IPS-11a (cell line): ENCODE measurements around the gene PRSS2.
"Not testable (repeated sequence)": the region's sequence is repeated elsewhere in the genome, so short reads cannot be mapped to it uniquely, and the experiment has no call there.

Experiments
- H3K4me3 ChIP-seq: one replicate; pipeline ENCODE4 v1.5.1; 2013; ENCODE audit warnings: low read depth, low read length, control low read depth

Gene PRSS2

DNA sequence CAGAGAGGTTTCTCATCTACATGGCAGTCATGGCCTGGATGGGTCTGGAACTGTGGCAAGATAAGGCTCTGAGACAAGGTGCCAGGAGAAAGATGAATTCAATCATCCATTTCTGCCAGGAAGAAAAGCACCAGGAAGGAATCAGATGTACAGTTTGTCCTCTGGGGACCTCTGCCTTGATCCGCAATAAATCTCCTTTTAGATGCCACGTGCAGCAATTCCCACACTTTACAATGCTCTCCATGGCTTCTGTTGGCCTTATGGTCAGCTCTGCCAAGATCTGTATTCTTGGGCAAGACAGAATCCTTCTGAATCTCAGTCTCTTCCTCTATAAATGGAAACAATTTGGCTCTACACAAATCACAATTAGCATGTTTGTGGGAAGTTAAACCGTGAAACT is 12.5 kb upstream of the PRSS2 start:
- H3K4me3 ChIP-seq: not testable (repeated sequence)

DNA sequence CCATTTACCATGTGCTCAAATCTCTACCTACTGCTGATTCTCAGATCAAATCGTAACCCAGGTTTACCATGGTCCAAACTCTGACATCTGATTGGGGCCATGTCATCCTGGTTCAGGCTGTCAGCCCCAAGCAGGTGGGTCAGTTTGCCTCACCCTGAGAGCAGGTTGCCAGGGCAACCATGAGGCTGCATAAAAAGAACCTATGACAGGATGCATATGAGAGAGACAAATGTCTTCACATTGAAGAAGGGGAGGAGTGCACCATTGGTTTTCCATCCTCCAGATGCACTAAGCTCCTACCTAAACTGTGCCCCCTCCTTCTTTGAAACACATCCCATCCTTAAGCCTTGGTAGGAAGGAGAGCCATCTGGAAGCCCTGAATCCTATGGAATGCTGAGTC is 11.3 kb upstream of the PRSS2 start:
- H3K4me3 ChIP-seq: no peak overlapping the region

DNA sequence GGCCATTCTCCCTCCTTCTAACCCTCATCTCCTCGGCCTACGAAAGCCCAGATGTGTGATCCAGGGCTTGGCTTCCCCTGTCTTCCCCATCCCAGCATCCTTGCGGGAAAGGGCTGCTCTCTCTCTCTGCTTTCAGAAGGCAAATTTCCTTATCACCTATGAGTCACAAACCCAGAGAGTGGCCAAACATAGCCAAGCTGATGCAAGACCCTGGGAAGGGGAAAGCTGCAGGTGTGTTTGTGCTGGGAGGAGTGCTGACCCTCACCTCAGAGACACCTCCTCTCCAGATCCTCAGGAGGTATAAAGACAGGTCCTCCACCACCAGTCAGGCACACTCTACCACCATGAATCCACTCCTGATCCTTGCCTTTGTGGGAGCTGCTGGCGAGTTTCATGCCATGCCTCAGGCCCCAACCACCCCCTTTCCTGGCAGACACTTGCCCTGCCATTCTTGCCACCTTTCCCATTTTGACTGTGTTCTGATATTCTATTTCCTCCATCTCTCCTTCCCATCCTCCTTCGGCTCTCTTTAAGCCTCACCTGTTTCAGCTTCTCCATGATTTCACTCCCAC is 10.6 kb upstream of the PRSS2 start:
- no peak overlapping the region for H3K4me3 ChIP-seq

DNA sequence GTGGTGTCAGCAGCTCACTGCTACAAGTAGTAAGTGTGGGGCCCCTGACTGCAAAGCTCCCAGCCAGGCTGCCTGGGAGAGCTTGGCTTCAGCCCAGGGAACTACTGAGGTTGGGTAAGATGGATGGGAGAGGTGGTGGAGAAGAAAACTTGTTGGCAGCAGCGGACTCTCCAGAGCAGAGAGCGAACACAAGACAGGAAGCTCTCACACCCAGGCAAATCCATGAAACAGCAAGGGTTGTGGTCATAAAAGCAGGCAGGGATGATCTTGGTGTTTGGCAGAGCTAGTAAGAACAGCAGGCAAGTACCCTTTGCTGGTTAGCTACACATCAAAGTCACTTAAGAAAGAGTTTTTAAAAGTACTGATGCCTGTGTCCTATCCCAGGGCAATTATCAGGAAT is 9.2 kb upstream of the PRSS2 start:
- H3K4me3 ChIP-seq: not testable (repeated sequence)

DNA sequence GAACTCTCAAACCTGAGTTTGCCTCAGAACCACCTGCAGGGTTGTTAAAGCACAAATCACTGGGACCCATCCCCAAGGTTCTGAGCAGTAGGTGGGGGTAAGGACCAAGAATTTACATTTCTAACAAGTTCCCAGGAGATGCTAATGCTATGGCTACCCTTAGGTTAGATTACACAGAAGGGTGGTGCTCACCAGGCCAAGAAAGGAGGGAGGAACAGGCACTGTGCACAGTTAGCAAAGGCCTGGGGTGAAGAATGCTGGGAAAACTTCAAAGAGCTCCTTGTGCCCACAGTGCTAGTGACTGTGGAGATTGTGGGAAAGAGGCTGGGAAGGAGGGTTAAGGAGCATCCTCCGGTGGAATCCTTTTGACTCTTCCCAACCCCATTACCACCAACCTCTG is 8.7 kb upstream of the PRSS2 start:
- no peak overlapping the region for H3K4me3 ChIP-seq

DNA sequence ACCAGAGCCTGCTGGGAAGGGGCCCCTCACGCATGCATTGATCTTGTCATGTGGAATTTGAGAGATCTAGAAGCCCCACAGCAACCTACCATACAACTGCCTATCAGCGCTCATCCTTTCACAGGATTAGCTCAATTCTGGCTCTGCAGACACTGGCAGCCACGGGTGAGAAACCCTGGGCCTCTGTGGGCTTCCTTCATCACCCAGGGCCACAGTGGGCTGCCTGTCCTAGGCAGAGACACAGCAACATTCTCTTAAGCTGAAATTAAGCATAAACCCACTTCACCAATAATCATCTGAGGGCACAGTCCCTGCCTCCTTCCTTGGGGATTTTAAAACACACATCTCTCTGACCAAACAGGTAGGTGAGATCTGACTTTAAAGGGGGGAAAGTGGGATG is 3.3 kb upstream of the PRSS2 start:
- no peak overlapping the region for H3K4me3 ChIP-seq

DNA sequence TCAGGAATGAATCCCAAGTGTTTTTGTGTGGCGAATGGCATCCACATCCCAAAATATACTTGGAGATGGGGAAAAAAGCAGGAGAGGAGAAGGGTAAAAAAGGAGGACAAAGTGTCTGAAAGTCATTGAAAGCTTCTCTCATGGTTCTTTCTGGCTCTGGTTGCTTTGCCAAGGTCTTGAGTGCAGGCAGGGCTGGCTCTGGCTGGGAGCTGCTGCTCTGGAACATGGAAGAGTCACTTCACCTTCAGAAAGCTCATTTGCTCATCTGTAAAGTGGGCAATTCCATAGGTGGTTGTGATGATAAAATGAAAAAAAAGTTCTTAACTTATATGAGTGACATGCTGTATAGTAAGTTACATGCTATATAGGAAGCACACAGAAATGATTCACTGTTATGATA is 2.9 kb upstream of the PRSS2 start:
- H3K4me3 ChIP-seq: no peak overlapping the region

DNA sequence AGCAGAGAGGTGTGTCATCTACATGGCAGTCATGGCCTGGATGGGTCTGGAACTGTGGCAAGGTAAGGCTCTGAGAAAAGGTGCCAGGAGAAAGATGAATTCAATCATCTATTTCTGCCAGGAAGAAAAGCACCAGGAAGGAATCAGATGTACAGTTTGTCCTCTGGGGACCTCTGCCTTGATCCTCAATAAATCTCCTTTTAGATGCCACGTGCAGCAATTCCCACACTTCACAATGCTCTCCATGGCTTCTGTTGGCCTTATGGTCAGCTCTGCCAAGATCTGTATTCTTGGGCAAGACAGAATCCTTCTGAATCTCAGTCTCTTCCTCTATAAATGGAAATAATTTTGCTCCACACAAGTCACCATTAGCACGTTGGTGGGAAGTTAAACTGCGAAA is 1.9 kb upstream of the PRSS2 start:
- not testable (repeated sequence) for H3K4me3 ChIP-seq

DNA sequence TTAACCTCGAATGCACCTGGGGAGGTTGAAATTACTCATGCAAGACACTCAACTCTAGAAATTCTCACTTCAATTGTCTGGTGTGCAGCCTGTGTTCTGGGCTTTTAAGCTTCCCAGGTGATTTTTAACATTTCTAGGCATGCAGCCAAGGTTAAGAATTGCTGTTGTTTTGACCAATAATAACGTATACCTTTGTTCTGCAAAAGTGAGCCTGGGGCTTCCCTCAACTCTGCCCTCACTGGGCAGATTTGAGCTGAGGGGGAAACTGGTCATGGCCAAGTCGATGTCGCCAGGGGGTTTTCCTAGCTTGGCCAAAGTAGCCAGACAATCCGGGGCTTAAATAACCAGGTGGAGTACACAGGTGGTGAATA is 568 bp downstream of the PRSS2 start:
- H3K4me3 ChIP-seq: no peak overlapping the region

DNA sequence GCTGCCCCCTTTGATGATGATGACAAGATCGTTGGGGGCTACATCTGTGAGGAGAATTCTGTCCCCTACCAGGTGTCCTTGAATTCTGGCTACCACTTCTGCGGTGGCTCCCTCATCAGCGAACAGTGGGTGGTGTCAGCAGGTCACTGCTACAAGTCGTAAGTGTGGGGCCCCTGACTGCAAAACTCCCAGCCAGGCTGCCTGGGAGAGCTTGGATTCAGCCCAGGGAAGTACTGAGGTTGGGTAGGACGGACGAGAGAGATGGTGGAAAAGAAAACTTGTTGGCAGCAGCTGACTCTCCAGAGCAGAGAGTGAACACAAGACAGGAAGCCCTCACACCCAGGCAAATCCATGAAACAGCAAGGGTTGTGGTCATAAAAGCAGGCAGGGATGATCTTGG is 1.3 kb downstream of the PRSS2 start:
- H3K4me3 ChIP-seq: no peak overlapping the region

DNA sequence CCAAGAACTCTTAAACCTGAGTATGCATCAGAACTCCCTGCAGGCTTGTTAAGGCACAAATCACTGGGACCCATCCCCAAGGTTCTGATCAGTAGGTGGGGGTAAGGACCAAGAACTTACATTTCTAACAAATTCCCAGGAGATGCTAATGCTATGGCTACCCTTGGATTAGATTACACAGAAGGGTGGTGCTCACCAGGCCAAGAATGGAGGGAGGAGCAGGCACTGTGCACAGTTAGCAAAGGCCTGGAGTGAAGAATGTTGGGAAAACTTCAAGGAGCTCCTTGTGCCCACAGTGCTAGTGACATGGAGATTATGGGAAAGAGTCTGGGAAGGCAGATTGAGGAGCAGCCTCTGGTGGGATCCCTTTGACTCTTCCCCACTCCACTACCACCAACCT is 1.9 kb downstream of the PRSS2 start:
- no peak overlapping the region for H3K4me3 ChIP-seq

DNA sequence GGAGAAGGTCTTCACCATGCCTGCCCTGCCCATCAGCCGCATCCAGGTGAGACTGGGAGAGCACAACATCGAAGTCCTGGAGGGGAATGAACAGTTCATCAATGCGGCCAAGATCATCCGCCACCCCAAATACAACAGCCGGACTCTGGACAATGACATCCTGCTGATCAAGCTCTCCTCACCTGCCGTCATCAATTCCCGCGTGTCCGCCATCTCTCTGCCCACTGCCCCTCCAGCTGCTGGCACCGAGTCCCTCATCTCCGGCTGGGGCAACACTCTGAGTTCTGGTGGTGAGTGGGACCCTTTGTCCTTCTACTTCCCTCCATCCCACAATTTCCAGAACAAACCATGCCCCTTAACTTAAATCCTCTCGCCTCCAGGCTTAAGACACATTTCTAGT is 2.5 kb downstream of the PRSS2 start:
- H3K4me3 ChIP-seq: no peak overlapping the region

DNA sequence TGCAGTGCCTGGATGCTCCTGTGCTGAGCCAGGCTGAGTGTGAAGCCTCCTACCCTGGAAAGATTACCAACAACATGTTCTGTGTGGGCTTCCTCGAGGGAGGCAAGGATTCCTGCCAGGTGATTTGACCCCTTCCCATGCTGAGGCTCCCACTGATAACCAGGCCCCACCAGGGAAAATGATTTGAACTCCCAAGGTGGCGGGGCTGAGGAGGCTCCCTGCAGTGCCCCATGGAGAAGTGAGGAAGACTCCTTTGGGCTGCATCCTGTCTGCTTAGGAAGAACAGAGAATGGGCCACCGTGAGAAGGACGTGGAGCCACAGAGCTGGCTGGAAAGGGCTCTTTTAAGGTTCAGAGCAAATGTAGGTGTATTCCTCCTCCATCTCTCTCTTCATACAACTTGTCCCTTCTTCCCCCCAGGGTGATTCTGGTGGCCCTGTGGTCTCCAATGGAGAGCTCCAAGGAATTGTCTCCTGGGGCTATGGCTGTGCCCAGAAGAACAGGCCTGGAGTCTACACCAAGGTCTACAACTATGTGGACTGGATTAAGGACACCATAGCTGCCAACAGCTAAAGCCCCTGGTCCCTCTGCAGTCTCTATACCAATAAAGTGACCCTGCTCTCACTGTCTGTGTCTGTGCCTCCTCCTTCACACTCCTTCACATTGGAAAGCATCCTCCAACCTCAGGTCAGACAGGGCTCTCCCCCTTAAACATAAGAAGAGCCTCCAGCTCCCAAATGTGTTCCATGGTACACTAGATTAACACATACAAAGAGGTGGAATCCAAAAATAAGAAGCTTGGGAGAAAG is 3.4 kb downstream of the PRSS2 start:
- no peak overlapping the region for H3K4me3 ChIP-seq

DNA sequence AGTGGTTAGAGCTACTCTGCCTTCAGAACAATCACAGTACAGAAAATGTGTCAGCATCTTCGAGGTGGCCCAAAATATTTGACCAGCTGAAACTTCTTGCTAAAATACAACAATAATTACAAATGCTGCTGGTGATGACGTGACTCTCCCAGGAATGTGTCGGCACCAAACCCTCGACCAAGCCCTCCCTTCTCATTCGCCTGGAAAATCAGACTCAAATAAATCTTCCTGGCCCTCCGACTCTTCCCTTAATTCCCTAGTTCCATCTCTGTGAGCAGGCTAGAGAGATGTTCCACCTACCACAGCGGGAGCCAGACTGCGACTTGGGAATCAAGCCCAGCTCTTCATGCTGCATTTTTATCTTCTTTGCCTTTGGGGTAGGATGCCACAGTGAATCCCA is 4.1 kb downstream of the PRSS2 start:
- no peak overlapping the region for H3K4me3 ChIP-seq

DNA sequence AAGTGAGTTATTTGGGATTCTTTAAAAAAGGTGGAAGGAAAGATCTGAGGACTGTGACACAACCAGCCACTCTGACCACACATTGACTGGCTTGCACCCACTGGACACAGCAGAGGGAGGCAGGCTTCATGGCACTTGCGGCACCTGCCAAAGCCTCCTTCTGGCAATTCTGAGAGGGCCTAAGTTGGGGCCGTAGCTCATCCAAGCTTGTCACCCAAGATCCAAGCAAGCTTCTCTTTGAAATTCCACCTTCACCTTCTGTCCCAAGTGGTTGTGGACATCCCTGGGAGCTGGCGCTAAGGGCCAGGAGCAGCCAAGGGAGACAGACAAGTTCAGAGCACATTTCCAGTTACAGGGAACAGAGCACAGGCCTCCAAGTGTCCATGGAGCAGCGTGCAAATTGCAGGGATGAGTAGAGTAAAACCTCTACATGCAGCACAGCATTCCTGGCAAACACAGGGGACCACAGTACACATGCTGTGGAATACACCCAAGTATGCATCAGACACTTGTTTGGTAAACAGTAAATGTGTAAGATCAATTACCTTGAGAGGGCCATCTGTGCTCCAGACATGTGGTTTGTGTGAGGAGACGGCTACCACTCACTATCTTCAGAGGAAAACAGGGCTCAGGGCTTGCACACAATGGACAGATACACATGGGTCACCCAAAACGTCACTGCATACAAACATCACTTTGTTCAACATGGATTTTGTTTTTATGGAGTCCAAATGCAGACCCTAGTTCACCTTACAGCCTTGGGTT is 4.8 kb downstream of the PRSS2 start:
- H3K4me3 ChIP-seq: not testable (repeated sequence)

DNA sequence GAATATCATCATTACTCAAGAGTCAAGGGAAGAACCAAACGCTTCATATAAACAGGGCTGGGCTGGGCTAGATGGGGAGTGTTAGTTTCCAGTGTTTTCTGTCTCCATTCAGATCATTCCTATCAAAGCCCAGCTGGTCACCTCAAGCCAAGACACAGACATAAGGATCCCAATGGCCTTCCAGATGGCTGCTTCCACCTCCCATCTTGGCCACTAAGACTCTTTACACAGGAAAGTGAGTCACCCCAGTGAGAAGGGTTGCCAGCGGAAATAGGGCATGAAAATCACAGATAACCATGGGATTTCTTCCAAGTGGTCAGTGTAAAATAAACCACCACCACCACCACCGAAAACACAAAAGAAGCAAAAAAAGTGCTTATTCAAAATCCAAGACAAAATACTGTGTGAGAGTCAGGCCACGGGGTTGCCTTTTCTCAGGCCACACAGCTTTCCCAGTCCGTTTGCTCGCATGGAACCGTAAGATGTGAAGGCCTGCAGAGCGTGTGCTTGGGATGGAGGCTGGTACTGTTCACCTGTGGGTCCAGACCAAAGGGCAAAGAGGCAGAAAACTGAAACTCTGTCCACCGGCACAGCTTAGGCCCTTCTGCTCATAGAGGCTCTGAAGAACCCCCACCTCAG is 5.6 kb downstream of the PRSS2 start:
- no peak overlapping the region for H3K4me3 ChIP-seq

DNA sequence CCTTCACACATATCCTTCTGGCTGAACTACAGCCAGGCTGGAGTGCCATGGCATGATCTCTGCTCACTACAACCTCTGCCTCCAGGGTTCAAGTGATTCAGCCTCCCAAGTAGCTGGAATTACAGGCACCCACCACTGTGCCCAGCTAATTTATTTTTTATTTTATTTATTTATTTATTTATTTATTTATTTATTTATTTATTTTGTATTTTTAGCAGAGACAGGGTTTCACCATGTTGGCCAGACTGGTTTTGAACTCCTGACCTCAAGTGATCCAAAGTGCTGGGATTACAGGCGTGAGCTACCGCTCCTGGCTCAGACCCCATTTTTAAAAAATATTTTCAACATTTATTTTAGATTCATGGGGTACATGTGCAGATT is 6.1 kb downstream of the PRSS2 start:
- not testable (repeated sequence) for H3K4me3 ChIP-seq

DNA sequence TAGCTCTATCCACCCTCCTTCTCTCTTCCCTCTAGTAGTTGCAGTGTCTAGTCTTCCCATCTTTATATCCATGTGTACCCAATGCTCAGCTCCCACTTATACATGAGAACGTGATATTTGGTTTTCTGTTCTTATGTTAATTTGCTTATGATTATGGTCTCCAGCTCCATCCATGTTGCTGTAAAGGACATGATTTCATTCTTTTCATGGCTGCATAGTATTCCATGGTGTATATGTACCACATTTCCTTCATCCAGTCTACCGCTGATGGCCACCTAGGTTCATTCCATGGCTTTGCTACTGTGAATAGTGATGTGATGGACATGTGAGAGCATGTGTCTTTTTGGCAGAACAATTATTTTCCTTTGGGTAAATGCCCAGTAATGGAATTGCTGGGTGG is 6.5 kb downstream of the PRSS2 start:
- H3K4me3 ChIP-seq: no peak overlapping the region

DNA sequence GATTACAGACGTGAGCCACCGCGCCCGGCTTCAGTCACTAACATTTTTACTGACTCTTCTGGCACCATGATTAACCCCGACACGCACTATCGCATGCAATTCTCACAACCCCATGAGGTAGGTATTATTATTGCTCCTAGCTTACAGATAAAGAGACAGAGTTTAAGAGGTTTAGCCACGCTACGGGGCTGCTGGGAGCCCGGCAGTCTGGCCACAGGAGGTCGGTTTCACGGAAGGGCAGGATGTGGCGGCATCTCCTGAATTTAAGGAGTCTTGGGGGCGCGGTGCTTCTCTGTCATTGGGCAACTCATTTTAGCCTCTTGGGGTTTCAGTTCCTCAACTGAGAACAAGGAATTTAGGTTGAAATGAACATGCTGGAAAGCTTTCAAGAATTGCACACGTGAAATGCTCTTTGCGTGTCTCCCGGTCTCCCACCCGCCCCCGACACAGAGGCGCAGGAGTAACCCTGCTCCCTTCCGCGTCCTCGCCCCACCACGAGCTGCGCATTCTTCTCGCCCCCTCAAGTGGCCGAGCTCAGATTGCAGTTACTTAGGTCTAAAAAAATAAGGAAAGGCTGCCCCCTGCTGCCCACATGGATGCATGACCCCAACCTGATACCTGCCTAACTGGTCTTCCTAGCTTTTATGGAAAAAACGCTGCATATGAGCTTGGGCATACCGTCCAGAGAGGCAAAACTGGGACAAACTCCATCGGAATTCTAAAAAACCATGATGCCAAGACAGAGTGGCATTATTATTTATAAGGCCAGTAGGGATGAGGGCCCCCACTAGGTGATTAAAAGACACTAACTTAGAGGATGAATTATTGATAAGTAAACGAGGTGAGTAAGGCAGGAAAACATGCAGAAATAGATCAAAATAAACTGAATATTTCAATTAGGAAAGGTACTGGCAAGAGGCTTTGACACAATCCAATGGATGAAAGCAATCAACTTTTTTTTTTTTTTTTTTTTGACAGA is 12.4 kb downstream of the PRSS2 start:
- H3K4me3 ChIP-seq: no peak overlapping the region

DNA sequence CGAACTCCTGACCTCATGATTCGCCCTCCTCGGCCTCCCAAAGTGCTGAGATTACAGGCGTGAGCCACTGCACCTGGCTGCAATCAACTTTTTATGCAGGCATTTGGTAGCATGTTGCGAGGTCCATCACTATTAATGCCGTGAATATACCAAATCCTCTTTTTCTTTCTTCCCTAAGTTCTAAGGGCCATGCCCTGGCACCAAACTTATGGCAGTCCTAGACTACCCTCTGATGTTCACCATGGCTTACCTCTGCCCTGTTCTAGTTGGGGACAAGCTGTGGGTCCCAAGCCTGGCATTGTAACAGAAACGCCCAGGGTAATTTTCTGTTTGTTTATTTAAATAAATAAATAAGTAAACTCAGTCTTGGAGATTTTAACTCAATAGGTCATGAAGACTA is 13.3 kb downstream of the PRSS2 start:
- H3K4me3 ChIP-seq: no peak overlapping the region

DNA sequence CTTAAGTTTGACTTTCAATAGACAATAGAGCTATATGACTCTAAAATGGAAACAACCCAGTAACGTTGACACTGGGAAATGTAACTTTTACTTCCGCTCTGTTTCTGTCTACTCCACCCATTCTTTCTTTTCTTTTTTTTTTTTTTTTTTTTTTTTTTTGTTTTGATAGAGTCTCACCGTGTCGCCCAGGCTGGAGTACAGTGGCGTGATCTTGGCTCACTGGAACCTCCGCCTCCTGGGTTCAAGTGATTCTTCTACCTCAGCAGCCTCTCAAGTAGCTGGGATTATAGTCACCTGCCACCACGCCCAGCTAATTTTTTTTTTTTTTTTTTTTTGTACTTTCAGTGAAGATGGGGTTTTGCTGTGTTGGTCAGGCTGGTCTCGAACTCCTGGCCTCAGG is 13.9 kb downstream of the PRSS2 start:
- H3K4me3 ChIP-seq: no peak overlapping the region
